ENCODE results near the gene TM9SF1. TPM values are rescaled to one million over a fixed set of nuclear protein-coding genes. Genes with fewer than 3 reads are reported as not detected.

Gene TM9SF1
- 48.9 and 67.2 TPM in 2 replicates for total RNA-seq

DNA sequence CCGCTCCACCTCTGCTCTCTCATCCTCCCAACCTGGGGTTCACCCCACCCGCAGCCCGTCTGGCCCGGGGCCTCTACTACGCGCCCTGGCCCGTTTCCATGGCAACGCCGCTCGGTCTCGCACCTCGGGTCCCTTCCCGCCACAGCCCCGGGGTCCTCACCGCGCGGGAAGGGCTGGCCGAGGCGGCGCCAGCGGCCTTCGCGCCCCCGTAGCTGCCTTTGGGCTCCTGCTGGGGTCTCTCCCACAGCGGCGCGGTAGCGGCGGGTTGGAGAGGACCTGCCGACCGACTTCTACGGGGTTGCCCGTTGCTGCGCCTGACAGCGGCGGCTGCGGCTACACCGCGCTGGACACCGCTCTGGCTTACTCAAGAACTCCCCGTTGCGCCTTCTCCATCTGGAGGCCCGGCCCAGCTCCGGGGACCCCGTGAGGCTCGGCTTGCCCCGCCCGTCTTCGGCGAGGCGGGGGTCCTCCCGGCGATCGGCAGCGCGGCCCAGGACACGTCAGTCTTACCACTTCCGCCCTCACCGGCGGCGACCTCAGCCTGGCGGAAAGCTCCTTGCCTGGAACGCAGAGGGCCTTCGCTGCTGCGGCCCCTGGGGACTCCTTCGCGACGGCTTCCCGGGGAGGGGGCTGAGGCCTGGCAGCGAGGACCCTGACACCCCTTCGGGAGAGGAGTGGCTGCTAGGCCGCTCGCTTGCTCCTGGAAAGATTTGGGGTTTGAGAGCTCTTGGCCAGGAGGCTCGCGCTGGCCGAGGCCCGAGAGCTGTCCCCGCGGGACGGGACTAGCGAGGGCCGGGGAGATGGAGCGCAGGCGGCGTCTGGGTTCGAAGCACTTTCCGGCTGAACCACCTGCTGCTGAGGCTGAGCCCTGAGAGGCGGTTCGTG lies at the start of gene TM9SF1:
Gene TM9SF1, minus strand, starts transcription at position 256 of the 885 bp plus-strand sequence. CDS start 422 bp downstream, outside the sequence.
- DNase-seq (ENCODE audit: low read depth, low spot score), result peak; percentile 66

DNA sequence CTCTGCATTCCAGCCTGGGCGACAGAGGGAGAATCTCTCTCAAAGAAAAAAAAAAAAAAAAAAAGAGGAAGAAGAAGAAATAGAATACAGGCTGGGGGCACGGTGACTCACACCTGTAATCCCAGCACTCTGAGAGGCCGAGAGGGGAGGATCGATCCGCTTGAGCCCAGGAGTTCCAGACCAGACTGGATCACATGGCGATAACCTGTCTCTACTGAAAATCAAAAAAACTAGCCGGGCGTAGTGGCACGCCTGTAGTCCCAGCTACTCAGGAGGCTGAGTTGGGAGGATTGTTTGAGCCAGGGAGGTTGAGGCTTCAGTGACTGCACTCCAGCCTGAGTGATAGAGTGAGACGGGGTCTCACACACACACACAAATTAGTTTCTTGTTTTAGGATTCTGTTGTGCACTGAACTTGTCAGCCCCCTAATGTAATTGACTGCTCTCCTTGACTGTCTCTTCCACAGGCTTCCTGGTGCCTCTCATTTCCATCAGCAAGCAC lies 48.1 kb upstream of the TM9SF1 start:
- DNase-seq (ENCODE audit: low read depth, low spot score), result no peak

- DNase-seq (ENCODE audit: low read depth, low spot score), result peak; percentile 74
Measured at GRCh38 chr14:24241829-24242443, 46.7 kb upstream of the TM9SF1 start.

DNA sequence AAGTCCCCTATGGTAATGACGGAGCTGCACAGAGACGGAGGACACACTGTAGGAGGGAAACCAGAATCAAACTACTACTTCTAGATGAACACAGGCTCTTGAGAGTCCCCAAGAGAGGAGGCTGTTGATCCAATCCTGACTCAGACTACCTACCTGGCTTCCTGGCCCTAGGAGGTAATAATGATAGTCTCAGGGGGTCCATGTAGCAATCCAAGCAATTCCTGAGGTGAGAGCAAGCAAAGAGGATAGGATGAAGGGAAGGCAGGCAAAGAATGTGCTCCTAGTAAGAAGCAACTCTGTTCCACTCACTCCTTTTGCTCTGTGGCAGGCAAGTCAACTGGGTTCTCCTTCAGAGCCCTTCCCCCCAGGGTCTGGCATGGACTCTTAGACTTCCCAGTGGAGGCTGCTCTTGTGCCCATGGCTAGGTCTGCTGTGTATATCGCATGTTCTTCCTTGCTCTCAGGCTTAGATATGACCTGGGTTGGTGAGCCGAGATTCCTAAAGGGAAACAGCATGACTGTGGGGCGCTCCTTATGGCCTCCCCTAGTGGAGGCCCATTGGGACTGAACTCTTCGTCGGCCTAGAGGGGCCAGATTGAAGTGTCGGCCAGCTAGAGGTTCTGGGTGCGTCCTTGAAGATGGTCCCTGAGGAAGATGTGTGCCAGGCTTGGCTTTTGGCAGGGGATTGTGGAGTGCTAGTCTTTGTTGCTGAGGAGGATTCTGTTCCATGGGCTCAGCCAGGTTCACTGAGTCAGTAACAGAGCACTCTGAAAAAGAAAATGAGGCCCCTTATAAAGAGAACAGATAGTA lies 45.1 kb upstream of the TM9SF1 start:
- DNase-seq (ENCODE audit: low read depth, low spot score), result no peak

- no peak for DNase-seq (ENCODE audit: low read depth, low spot score)
Measured at GRCh38 chr14:24238527-24239037, 43.3 kb upstream of the TM9SF1 start.

DNA sequence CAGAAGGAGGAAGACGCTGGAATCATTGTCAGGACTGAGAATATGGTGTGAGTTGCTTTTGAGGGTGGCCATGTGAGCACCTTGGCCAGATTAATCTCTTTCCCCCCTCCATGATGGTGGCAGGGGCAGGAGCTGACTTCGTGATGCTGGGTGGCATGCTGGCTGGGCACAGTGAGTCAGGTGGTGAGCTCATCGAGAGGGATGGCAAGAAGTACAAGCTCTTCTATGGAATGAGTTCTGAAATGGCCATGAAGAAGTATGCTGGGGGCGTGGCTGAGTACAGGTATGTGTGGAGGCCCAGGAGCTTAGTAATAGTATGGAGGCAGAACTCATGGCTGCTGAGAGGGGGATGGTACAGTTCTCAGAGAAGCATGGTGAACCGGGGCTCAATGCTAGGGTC lies 42.9 kb upstream of the TM9SF1 start:
- DNase-seq (ENCODE audit: low read depth, low spot score), result no peak

DNA sequence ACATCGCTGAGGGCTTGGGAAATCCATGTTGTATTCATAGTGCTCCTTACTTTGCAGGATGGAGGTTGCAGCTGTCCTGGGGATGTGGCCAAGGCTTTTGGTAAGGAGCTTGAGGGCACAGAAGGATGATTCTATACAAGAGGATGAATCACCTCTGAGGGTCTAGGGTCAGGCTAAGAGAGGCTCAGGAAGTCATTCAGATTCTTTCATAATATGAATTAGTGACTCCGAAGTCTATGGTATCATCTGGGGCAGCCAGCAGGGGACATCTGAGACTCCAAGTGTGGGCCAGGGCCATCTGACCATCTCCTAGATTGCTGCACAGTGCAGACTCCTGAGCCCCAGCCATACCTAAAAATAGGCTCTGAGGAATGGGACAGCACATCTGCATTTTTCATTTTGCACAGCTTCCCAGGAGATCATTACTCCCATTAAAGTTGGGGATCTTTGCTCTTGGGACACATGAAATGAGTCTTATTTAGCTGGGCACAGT lies 42.3 kb upstream of the TM9SF1 start:
- no peak for DNase-seq (ENCODE audit: low read depth, low spot score)

DNA sequence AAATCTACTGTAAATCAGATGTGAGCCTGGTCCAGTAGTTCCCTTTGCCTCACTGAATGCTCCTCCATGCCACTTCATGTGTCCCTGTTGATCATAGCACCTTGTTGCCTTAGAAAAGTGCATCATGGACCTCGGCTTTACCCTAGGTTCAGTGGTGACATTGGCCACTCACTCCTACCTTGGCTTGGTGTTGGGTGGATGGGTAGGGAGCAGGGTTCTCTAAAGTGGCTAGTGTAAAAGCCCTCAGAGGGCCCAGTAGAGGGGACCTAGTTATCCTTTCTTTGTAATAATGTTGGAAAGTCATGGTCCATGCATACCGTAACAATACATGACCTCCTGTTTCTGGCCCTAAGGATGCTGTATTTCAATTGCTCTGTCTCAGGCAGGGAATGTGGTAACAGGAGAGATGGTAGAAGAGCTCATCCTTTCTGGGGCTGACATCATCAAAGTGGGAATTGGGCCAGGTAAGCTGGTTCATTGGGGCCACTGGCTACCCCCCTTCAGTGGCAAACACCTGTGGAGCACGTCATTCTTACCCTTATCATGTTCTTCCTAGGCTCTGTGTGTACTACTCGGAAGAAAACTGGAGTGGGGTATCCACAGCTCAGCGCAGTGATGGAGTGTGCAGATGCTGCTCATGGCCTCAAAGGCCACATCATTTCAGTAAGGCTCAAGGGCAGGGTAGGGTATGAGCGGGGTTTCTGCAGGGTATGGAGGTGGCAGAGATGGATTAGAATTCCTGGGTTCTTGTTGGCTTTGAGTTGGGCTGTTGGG lies 41.6 kb upstream of the TM9SF1 start:
- DNase-seq (ENCODE audit: low read depth, low spot score), result no peak

- DNase-seq (ENCODE audit: low read depth, low spot score), result no peak
Measured at GRCh38 chr14:24235804-24236688, 40.8 kb upstream of the TM9SF1 start.

- no peak for DNase-seq (ENCODE audit: low read depth, low spot score)
Measured at GRCh38 chr14:24234095-24235005, 39.1 kb upstream of the TM9SF1 start.

DNA sequence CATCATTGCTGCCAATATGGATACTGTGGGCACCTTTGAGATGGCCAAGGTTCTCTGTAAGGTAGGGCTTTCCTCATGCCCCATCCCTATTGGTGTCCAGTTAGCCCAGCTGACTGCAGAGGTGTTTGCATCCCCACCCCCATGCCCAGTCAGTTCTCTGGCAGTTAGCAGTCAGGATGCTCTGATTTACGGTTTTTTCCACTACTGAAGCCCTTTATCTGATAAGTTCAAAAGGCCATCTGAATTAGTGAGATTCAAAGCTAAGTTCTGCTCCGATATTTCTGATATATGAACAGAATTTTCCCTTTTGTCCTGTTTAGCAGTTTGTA lies 38.3 kb upstream of the TM9SF1 start:
- no peak for DNase-seq (ENCODE audit: low read depth, low spot score)

DNA sequence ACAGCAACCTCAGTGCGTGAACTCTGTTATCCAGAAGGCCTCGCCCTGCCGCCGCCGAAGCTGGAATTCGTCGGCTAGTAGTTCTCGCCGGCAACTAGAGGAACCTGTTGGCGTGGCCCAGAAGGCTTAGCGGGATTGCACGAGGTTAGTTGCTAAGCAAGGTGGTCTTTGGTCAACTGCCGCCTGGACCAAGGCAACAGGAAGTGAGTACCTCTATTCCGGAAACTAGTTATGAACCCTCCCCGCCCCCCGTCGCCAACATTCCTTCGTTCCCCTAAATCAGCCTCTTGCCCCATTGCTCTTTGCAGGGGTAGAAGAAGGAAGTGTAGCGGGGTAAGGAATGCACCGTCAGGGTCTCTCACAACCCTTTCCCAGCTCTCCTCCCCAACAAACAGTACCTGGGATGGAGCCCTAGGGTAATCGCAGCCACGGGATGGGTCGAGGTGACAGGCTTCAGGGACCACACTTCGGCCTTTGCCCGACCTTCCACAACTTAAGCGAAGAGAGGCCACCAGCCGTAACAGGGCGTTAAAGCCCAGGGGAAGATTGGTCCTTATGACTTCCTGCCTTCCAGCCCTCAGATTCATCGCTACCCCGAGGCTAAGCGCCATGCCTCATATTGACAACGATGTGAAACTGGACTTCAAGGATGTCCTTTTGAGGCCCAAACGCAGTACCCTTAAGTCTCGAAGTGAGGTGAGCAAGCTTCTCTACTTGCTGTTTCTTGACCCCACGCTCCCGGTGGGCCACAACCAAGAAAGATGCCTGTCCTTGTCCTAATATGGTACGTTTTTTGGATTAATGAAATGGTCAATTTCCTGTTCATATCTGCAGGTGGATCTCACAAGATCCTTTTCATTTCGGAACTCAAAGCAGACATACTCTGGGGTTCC lies 37.6 kb upstream of the TM9SF1 start, which contains the start of gene GMPR2:
Gene GMPR2, plus strand, starts transcription at position 285 of the 893 bp plus-strand sequence. Its CDS starts 325 bp downstream, at position 610.
- no peak for DNase-seq (ENCODE audit: low read depth, low spot score)

- peak; percentile 86 for DNase-seq (ENCODE audit: low read depth, low spot score)
Measured at GRCh38 chr14:24232121-24232644, 36.9 kb upstream of the TM9SF1 start, which contains the start of gene NEDD8. TSS of gene NEDD8 (minus strand) at chr14:24232367. CDS start at chr14:24232267, 100 bp downstream.

- no peak for DNase-seq (ENCODE audit: low read depth, low spot score)
Measured at GRCh38 chr14:24231263-24232120, 36.3 kb upstream of the TM9SF1 start.

GRCh38 chr14:24228902-24229301 lies 33.7 kb upstream of the TM9SF1 start:
- no peak for DNase-seq (ENCODE audit: low read depth, low spot score)

- no peak for DNase-seq (ENCODE audit: low read depth, low spot score)
Measured at GRCh38 chr14:24226473-24226872, 31.2 kb upstream of the TM9SF1 start.

Measured in pulmonary artery endothelial cell (primary cell).